ENCODE results near the gene USP3. TPM values are rescaled to one million over a fixed set of nuclear protein-coding genes. Genes with fewer than 3 reads are reported as not detected.

The USP3 gene
- total RNA-seq, 4 donors from 2014 or later: 40.1 to 46.5 (median 41.3) TPM

- 86% methylated on average over 2 of the region's 2 CpGs for WGBS
Measured at GRCh38 chr15:63582718-63583426, 78.5 kb downstream of the USP3 start.

GRCh38 chr15:63586790-63587189, 82.4 kb downstream of the USP3 start:
- 94% methylated on average over 5 of the region's 5 CpGs for WGBS
- TF ChIP-seq EP300 (IDR thresholded peaks at IDR 0.05) (no peak), CTCF (IDR thresholded peaks at IDR 0.05) (no peak), POLR2A (IDR thresholded peaks at IDR 0.05; ENCODE audit: low read depth) (no peak), POLR2AphosphoS5 (IDR thresholded peaks at IDR 0.05) (no peak)
- no peak for DNase-seq (ENCODE audit: extremely low spot score)
- H3K27ac ChIP-seq (replicated peaks in 1 of 4): no peak overlapping the region
- H3K4me3 ChIP-seq: no peak overlapping the region
- intact Hi-C loops (cut with DNase I): no loop called here
- peaks cover 30 to 73% (median 55%) of the 10 kb centered on the region in 4 donors for H3K36me3 ChIP-seq
- no peaks in the 10 kb centered on the region for H3K9me3 ChIP-seq
- H3K27me3 ChIP-seq: no peaks in the 10 kb centered on the region
- H3K4me1 ChIP-seq: peaks cover 0 to 12% (median 9%) of the 10 kb centered on the region in 4 donors

More at GRCh38 chr15:63582718-63583426, 78.5 kb downstream of the USP3 start:
- no peaks in the 10 kb centered on the region for H3K27me3 ChIP-seq
- H3K27ac ChIP-seq (replicated peaks in 1 of 4): no peak overlapping the region
- intact Hi-C loops (cut with DNase I): no loop called here
- H3K4me3 ChIP-seq: no peak overlapping the region
- no peak for TF ChIP-seq EP300 (IDR thresholded peaks at IDR 0.05)
- TF ChIP-seq POLR2A (IDR thresholded peaks at IDR 0.05; ENCODE audit: low read depth): no peak
- no peak for TF ChIP-seq CTCF (IDR thresholded peaks at IDR 0.05)
- TF ChIP-seq POLR2AphosphoS5 (IDR thresholded peaks at IDR 0.05): no peak
- peaks cover 0 to 42% (median 23%) of the 10 kb centered on the region in 4 donors for H3K36me3 ChIP-seq
- H3K9me3 ChIP-seq: no peaks in the 10 kb centered on the region
- H3K4me1 ChIP-seq: peaks cover 0 to 12% (median 11%) of the 10 kb centered on the region in 4 donors
- no peak for DNase-seq (ENCODE audit: extremely low spot score)

- Histone ChIP-seq H3K36me3 (peaks cover 34 to 73% (median 56%) of the 10 kb centered on the region in 4 donors), H3K27ac (replicated peaks in 1 of 4) (no peak overlapping the region)
- WGBS: 51% methylated on average over 2 of the region's 2 CpGs
Measured at GRCh38 chr15:63587527-63587926, 83.1 kb downstream of the USP3 start.

GRCh38 chr15:63588826-63589225, 84.4 kb downstream of the USP3 start:
- TF ChIP-seq POLR2A (IDR thresholded peaks at IDR 0.05; ENCODE audit: low read depth): no peak
- TF ChIP-seq EP300 (IDR thresholded peaks at IDR 0.05): no peak
- no peak for TF ChIP-seq CTCF (IDR thresholded peaks at IDR 0.05)
- no peak for TF ChIP-seq POLR2AphosphoS5 (IDR thresholded peaks at IDR 0.05)
- WGBS: 96% methylated on average over 6 of the region's 6 CpGs
- intact Hi-C loops (cut with DNase I): no loop called here
- Histone ChIP-seq H3K27me3 (no peaks in the 10 kb centered on the region), H3K9me3 (no peaks in the 10 kb centered on the region), H3K36me3 (peaks cover 34 to 82% (median 57%) of the 10 kb centered on the region in 4 donors), H3K4me3 (no peak overlapping the region), H3K27ac (replicated peaks in 1 of 4) (no peak overlapping the region), H3K4me1 (peaks cover 0 to 12% (median 9%) of the 10 kb centered on the region in 4 donors)
- DNase-seq (ENCODE audit: extremely low spot score): no peak

More at GRCh38 chr15:63587527-63587926, 83.1 kb downstream of the USP3 start:
- TF ChIP-seq POLR2AphosphoS5 (IDR thresholded peaks at IDR 0.05) (no peak), CTCF (IDR thresholded peaks at IDR 0.05) (no peak), EP300 (IDR thresholded peaks at IDR 0.05) (no peak), POLR2A (IDR thresholded peaks at IDR 0.05; ENCODE audit: low read depth) (no peak)
- Histone ChIP-seq H3K4me1 (peaks cover 0 to 12% (median 9%) of the 10 kb centered on the region in 4 donors), H3K27me3 (no peaks in the 10 kb centered on the region), H3K4me3 (no peak overlapping the region), H3K9me3 (no peaks in the 10 kb centered on the region)
- DNase-seq (ENCODE audit: extremely low spot score): no peak
- intact Hi-C loops (cut with DNase I): no loop called here

Measured in esophagus muscularis mucosa (tissue), 4 donors.